Ammon's horn (tissue), 1 donor: Measurements from ENCODE around the gene PRSS27.

Source experiments
- DNase-seq: peaks from one replicate; pipeline ENCODE4 v3.0.0-alpha.2; 2016; ENCODE audit warnings: low spot score

PRSS27 gene

DNA sequence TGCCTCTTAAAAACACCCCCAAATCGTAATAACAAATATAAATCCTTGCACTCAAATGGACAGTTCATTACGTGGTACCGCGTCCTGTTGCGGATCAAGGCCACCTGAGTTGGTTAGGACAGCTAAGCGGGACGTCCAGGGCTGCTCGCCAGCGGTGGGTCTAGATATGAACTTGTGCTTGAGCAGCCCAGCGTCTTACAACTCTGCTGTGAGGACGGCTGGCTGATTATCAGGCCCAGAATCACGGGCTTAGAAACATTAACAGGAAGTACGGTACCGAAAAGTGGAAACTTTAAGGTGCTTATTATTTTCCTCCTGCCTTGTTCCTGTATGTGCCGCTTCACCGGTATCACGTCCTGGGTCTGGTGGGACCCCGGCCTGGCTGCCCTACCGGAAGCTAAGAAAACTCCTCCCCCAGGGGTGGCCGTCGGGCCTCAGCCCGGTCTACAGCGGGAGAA lies 31.6 kb upstream of the PRSS27 start:
- DNase-seq: no peak

DNA sequence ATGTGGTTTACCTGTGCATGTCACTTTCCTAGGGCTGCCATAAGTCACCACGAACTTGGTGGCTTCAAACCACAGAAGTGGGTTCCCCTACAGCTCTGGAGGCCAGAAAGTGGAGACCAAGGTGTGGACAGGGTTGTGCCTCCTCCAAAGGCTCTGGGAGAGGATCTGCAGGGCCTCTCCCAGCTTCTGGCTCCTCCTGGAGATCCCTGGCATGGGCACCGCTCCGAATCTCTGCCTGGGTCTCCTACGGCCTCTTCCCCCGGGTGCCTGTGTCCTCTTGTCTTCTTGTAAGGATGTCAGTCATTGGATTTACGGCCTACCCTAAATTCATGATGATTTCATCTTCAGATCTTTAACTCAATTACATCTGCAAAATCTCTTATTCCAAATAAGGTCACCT lies 29.9 kb upstream of the PRSS27 start:
- no peak for DNase-seq

DNA sequence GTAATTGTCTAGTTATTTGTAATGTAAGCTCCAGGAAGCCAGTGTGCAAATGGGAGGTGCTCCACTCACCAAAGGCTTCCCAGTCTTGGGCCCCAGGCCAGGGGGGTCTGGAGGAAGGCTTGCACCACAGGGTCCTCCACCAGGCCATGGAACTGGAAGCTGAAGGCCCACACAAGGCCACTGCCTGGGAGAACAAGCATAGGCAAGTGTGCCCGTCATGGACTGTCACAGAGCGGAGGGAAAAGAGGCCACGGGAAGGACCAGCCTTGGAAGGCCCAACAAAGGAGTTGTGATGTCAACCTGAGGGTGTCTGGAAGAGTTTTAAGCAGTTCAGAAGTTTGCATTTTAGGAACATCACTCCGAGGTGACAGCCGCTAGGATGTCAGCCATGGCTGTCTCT lies 29.5 kb upstream of the PRSS27 start:
- DNase-seq: no peak

DNA sequence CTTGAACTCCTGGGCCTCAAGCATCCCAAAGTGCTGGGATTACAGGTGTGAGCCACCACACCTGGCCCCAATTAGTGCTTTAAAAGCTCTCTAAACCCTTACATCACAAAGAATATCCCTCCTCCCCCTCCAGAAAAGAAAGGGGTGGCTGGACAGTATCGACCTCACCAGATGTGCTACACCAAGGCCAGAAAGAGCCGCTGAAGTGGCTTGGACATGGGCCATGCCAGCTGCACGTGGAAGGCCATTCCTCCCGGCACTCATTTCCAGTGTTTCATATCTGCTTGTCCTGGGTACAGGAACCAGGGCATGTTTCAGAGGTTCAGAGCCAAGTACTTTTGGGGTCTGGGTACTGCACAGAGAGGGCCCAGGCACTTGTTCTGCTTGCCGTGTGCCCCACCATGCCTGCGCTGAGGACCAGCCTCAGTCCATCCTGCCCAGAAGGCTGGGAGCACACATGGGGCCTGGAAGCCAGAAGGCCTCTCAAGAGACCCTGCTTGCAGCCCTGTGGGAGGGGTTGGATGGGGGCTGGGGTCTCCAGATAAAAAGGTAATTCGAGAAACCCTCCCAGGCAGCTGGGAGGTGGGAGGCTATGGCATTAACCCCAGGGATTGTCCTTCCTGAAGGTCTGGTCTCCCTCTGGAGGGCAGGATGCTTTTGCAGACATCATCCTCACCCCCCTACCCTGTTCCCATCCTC lies 28.9 kb upstream of the PRSS27 start:
- DNase-seq: no peak

DNA sequence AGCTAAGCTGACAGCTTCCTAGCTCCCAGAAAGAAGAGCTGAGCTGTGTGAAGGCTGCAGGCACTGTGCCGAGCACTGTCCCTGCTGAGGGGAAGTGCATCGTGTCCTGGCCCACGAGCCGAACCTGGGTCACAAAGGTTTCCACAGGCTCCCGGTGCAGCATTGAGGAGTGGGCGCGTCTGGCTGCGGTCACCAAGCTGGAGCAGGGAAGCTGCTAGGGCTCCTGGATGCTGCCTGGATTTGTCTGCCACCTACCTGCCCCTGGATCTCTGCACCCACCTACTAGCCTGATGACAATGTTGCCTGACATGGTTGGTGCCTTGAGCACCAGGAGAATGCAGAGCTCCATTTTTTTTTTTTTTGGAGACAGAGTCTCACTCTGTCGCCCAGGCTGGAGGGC lies 25.9 kb upstream of the PRSS27 start:
- no peak for DNase-seq

DNA sequence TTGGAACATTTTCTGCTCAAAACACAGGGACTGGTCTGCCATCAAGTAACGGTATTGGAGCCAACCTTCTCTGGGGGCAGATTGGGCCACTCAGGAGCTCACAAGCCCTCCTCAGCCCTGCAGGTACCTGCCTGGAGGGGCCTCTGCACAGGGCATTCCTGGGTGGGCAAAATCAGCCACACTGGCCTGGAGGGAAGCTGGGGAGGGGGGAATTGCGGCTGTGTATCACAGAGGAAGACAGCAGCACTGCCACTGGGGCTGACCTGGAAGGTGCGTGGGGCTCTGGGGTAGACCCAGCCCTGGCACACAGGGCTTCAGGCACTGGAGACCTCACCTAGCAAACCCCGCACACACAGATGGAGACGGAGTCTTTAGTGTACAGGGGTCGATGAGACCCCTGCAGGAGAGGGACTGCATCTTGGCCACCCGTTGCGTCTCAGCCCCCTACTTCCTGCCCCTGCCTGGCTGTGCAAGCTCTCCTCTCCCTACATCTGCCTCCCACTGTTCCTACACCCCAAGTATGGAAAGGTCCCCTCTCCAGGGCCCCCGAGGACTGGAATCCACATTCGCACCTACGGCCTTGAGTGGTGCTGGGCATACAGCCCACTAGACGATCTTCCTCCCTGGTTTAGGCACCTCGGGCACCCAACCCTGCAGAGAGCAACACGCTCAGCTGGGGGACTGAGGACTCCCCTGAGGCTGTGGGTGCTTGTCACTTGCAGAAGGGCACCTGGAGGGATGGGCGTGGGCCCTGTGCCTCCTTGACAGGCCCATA lies 25.3 kb upstream of the PRSS27 start:
- DNase-seq: no peak

DNA sequence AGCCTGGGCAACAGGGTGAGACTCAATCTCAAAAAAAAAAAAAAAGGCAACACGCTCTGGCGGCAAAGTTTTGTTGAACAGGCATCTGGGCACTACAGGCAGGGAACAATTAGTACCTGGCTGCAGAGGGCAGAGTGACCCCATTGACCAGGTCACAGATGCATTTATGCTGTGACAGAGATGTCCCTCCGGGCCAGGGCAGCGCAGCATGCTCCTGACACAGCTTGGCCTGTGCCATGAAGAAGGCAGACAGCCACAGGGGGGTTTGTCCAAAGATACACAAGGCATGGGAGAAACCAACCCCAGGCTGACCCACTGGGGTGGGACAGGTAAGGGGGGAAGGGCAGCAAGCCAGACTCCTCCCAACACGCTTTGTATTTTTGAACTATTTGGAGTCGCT lies 24.7 kb upstream of the PRSS27 start:
- no peak for DNase-seq

DNA sequence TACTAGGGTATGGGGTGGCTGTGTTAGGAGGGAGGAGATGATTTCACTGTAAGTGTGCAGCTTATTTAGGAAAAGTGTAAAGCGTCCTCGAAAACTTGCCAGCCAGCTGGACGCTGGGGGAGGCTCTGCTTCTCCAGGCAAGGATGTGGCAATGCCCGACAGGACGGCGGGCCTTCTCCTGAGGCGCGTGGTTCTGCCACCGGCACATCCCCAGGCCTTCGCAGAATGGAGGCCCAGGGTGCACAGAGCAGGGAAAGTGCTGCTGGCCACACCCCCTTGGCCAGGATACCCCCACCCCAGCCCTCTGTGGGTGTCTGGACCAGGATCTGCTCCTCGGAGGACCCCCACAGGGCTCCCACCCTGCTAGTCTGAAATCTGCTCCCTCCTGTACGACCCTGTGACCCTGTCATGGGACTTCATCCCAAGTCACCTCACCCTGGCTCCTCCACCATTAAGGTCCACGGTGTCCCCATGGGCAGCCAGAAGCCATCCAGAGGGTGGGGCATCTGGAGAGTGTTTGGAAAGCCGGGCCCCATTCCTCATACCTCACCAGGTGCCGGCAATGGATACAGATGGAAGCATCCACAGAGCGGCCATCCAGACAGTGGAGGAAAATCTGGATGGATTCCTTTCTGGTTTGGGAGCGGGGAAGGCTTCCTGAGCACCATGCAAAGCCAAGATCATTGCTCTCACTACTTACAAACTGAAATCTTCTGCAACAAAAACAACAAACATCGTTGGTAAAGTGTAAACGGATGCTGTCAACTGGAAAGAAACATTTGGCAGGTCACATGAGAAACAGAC lies 23.2 kb upstream of the PRSS27 start:
- DNase-seq: no peak

DNA sequence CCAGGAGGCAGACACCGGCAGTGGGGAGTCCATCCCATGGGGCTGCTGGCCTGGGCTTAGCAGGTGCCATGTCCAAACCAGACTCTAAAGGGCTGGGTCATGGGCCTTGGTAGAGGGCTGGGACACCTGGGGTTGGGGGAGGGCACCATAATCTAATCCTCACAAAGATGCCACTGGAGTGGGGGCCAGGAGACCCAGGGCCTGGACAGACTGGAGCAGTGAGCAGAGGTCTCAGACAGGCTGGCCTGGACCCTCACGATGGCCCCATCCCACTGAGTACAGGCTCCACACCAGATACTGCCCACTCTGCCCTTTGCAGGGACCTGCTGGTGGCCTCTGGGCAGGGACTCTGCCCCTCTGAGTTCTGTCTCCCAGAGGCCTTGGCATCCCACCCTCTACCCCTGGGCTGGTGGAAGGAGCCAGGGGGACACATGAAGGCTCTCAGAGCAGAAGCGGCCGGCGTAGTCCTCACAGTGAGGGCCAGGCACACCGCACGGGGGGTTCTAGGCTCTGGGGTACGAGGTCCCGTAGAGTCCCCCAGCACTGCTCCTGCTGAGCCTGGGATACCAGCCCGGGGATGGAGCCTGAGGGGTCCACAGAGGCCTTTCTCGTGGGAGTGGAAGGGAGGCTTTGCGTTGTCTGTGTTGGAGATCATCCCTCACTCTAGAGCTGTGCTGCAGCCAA lies 22.4 kb upstream of the PRSS27 start:
- no peak for DNase-seq

DNA sequence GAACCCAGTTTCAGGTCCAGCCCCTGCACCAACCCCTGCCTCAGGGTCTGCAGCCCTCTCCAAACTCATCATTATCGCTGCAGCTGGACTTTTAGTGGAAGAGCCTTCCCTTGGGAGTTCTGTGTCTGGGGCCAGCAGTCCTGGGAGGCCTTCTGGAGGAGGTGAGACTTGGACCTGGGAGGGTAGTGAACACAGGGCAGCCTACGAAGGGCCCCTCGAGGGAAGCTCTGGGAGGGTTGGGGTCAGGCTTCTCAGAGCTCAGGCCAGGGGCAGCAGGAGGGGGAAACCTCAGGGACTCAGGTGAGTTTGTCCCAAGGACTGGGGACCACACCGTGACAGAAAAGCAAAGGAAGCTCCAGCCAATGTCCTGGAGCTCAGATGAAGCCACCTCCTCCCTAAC lies 21.1 kb upstream of the PRSS27 start:
- no peak for DNase-seq

DNA sequence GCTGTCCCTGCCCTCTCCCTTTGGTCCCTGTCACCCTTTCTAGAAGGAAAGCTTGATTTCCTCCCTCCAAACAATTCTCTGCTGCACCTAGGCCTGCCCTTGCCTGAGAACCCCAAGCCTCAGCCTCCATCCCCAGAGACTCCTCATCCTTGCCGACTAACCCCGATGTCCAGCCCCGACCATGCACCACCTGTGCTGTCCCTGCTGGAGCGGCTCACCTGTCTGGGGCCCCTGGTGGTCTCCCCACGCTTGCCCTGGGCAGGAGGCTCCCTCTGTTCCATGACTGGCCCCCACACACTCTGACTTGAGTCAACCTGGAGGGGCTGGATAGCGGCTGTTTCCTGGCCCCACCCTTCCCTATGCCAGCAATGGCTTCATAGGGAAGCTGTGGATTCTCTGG lies 20.5 kb upstream of the PRSS27 start:
- no peak for DNase-seq

DNA sequence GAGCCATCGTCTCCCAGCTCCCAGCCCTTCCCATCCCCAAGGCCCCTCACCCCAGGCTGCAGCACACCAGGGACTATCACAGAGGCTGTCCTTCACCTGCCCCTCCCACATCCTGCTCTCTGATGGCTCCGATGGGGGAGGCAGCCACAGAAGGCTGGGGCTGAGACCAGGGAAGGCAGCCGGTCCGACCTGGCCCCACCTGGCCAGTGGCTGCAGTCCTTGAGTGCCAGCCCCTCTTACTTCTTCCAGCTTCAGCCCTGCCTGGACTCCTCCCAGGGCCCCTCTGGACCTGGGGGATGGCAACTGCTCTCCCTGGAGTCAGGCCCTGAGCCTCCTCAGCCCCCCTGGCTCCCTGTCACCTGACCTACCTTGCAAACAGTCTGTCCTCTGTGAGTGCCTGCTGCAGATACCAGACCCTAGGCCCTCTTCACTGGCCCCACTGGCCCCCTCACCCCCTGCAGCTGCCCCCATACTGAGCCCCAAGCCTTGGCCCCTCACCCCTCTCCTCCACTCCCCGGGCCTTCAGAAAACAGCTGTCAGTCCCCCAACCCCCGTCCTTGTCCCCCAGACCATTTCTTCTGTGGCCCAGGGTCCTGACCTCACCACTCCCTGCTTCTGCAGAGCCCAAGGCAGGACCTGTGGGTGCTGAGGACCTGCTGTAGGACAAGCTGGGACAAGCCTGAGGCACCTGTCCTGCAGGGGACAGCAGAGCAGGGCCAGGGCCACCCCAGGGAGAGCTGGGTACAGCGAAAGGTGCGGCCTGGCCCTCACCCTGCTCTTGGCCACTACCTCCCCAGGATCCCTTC lies 19.8 kb upstream of the PRSS27 start:
- DNase-seq: no peak

DNA sequence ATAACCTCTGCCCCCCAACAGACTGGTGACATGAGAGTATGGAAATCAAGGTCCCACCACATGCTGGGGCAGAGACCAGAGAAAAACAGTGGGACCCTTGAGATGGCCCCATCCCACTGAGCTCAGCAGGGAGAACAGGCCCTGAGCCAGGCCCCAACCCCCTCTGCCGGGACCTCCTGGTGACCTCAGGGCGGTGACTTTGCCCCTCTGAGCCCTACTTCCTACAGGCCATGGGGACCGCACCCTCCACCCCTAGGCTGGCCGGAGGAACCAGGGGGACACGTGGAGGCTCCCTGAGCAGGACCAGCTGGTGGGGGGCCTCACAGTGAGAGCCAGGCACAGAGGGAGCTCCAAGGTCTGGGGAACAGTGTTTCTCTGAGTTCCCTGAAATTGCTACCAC lies 18.6 kb upstream of the PRSS27 start:
- no peak for DNase-seq

DNA sequence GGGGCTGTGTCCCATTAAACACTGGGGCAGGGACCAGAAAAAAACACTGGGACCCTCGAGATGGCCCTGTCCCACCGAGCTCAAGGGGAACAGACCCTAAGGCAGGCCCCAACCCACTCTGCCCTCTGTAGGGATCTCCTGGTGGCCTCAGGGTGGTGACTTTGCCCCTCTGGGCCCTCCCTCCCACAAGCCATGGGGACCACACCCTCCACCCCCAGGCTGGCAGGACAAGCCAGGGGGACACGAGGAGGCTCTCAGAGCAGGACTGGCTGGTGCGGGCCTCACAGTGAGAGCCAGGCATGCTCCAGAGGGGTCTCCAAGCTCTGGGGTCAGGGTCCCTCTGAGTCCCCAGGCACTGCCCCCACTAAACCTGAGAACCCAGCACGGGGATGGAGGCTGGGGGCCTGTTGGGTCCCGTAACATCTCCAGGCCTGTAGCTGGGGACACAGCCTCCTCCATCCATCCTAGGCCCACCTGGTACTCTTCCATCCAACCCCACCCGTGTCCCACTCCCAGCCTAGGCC lies 17.9 kb upstream of the PRSS27 start:
- no peak for DNase-seq

DNA sequence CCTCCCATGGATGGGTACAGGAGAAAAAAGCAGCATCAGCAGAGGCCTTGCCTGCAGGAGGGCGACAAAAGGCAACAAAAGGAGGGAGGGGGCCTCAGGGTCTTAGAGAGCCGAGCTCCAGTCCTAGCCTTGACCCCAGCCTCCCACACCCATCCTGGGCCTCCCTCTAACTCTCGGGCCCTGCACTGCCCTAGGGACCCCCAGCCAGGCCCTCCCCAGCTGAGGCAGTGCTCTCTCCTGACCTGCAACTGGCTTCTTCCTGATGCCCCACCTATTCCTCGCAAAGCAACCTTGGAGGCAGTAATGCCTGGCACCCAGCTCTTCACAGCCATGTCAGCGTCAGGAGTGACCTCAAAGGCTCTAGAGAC lies 17.2 kb upstream of the PRSS27 start:
- no peak for DNase-seq

DNA sequence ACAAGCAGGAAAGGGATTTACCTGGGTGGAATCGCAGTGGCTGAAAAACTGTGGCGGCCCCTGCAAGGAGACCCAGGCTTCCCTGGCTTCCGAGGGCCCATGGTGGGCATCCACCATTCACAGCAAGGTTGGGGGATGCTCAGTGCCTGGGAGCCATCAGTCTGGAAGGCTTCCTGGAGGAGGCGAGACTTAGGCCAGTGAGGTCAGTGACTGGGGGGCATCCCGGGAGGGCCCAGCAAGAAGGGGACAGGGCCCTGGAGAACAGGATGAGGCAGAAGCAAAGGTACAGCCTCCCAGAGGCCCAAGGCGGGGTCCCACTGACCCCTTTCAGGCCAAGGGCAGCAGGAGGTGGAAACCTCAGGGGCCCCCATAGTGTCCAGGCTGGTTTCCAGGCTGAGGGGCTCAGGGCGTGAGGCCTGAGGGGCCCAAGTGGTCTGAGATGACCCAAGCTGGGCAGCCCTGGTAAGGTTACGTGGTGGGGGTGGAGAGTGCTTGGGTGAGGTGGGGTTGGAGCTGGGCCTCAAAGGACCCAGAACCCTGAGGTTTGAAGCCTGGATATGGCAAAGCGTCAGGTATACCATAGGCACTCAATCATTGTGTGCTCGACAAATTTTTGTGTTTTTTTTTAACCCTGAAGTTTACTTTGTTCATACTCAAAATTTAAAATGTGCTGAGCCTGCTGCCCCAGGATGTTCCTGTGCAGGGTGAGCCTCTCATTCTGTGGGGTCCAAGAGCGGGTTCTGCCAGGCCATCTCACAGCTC lies 16.6 kb upstream of the PRSS27 start:
- DNase-seq: no peak

DNA sequence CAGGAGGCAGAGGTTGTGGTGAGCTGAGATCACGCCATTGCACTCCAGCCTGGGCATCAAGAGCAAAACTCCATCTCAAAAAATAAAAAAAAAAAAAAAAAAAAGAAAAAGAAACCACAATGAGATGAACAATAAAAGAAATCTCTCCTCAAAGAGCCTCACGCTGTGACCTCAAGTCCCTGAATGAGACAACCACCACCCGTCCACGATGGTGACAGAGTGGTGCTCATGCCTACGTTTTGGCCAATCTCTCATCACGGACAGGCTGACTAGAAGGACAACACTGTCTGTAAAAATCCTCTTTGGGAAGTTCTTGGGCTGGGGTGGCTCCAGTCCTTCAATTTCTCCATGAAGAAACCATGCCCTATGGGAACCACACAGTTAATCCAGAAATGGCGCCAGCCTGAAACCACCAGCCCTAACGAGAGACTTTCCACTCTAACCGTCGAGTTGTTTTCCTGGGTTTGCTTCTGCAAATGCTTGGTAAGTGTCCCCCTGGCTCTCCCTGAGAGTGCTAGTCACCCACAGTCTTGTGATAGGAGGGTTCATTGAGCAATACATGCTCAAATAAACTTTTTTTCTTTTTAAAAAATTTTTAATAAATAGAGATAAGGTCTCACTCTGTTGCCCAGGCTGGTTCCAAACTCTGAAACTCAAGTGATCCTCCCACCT lies 15.0 kb upstream of the PRSS27 start:
- DNase-seq: no peak

DNA sequence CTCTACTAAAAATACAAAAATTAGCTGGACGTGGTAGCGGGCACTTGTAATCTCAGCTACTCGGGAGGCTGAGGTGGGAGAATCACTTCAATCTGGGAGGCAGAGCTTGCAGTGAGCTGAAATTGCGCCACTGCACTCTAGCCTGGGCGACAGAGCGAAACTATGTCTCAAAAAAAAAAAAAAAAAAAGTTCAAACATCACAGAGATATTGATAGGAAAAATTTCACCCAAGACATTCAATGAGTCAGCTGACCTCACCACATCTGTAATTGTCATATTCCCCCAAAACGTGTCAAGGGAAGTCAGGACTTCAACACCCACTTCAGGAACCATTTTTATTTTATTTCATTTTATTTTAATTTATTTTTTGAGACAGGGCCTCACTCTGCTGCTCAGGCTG lies 8.0 kb upstream of the PRSS27 start:
- no peak for DNase-seq

DNA sequence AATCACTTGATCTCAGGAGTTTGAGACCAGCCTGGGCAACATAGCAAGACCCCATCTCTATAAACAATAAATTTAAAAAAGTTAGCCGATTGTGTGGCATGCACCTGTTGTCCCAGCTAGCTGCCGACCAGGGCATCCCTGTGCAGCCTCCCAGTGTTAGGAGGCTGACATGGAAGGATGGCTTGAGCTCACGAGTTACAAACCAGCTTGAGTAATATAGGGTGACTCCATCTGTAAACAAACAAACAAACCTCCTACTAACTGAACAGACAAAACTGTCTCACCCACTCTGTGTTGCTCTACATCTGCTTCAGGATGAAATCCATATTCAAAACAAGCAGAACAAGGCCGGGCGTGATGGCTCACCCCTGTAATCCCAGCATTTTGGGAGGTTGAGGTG lies 6.9 kb upstream of the PRSS27 start:
- DNase-seq: no peak

DNA sequence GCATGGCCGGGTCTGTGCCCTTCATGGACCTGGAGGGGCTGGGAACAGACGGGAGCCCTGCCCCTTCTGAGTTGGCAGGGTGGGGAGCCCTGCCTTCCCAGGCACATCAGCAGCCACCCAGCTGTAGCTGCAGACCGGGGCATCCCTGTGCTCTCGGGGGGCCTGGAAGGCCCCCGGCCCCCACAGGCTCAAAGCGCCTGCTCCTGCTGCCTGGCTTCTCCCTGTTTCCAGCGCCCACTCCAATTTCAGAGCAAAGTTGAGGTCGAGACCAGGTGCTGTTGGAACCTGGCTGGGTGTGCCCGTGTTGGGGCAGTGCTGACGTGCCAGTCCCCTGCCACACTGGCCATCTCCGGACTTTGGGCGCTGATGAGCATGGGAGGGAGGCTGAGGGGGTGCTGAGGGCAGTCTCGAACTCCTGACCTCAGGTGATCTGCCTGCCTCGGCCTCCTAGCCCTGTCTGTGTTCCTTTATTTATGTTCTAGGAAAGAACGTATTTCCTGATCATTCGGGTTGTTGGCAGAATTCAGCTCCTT lies 4.9 kb upstream of the PRSS27 start:
- DNase-seq: no peak
